PFSK-1 (cell line): ENCODE results near the gene NCAPD2.

ENCODE experiments used
- POLR2AphosphoS5 ChIP-seq: IDR thresholded peaks from 2 replicates; pipeline ENCODE4 v1.6.1; 2012; ENCODE audit warnings: low read depth, mild to moderate bottlenecking, control low read depth, low read length, moderate library complexity
- REST ChIP-seq, 2 experiments: IDR thresholded peaks; 2 replicates each; pipeline versions ENCODE4 v1.6.1 to v1.8.0; 2011 to 2012; ENCODE audit warnings: low read depth in 2 of 2, low read length in 2 of 2, control low read depth in 1 of 2, inconsistent platforms in 1 of 2, mild to moderate bottlenecking in 1 of 2, moderate library complexity in 1 of 2; ENCODE audit not compliant: insufficient read depth in 1 of 2
- SIN3A ChIP-seq: IDR thresholded peaks from 2 replicates; pipeline ENCODE4 v1.6.1; 2012; ENCODE audit warnings: mild to moderate bottlenecking, low read length, moderate library complexity, borderline replicate concordance; ENCODE audit not compliant: insufficient read depth

- TF ChIP-seq SIN3A: no peak
- no peak for TF ChIP-seq POLR2AphosphoS5
- no peak for TF ChIP-seq REST (IDR thresholded peaks at IDR 0.05; ENCODE audit: insufficient read depth in 1 of 2, low read depth in 2 of 2, low read length in 2 of 2)
Measured at GRCh38 chr12:6507102-6507998, 13.4 kb downstream of the NCAPD2 start.
